Keratinocyte (primary cell): Measurements from ENCODE around the gene DNAJC22. TPM values are rescaled to one million over a fixed set of nuclear protein-coding genes. Genes with fewer than 3 reads are reported as not detected.

Experiments used
- DNase-seq: peaks from one replicate; pipeline ENCODE4 v3.0.0-alpha.2; 2011; ENCODE audit warnings: low read depth, missing footprints, low spot score
- FAIRE-seq: peaks from 2 replicates; lab custom pipeline; 2011; peaks lifted over from hg19 to GRCh38; lab: Jason Lieb, UNC
- H2AFZ ChIP-seq: 2 replicates; pipeline ENCODE4 v1.6.0; 2012; ENCODE audit warnings: low read length, control low read depth, inconsistent platforms; ENCODE audit not compliant: control insufficient read depth
- H3K27ac ChIP-seq: 2 replicates; pipeline ENCODE4 v1.5.1; 2011; ENCODE audit warnings: low read length; ENCODE audit not compliant: control insufficient read depth, insufficient read depth
- H3K27me3 ChIP-seq: 3 replicates; pipeline ENCODE4 v1.6.0; 2011; ENCODE audit warnings: low read length; ENCODE audit not compliant: control insufficient read depth, insufficient read depth; ENCODE audit errors: extremely low read depth
- H3K36me3 ChIP-seq, 2 experiments: 2 replicates in 1 of 2; 3 replicates in 1 of 2; pipeline ENCODE4 v1.5.1; 2011; ENCODE audit warnings: low read length in 2 of 2, mild to moderate bottlenecking in 1 of 2; ENCODE audit not compliant: control insufficient read depth in 2 of 2, insufficient read depth in 2 of 2; ENCODE audit errors: extremely low read depth in 1 of 2
- H3K4me1 ChIP-seq: 3 replicates; pipeline ENCODE4 v1.5.1; 2011; ENCODE audit warnings: low read length; ENCODE audit not compliant: control insufficient read depth, insufficient read depth; ENCODE audit errors: extremely low read depth
- H3K4me2 ChIP-seq: 3 replicates; pipeline ENCODE4 v1.6.0; 2011; ENCODE audit warnings: low read depth, low read length; ENCODE audit not compliant: control insufficient read depth, insufficient read depth; ENCODE audit errors: extremely low read depth
- H3K4me3 ChIP-seq, 3 experiments: fragments of 200-600 bp in 1 of 3; sonication (generic) in 1 of 3; 2 replicates in 2 of 3; 3 replicates in 1 of 3; pipeline ENCODE4 v1.5.1; 2011 to 2016; ENCODE audit warnings: low read length in 3 of 3, mild to moderate bottlenecking in 3 of 3, control low read depth in 2 of 3, inconsistent platforms in 1 of 3, low read depth in 1 of 3, mixed read lengths in 1 of 3, mixed run types in 1 of 3, moderate library complexity in 1 of 3; ENCODE audit not compliant: control insufficient read depth in 2 of 3, insufficient read depth in 2 of 3; ENCODE audit errors: extremely low read depth in 1 of 3
- H3K79me2 ChIP-seq: 2 replicates; pipeline ENCODE4 v1.6.0; 2012; ENCODE audit warnings: low read length; ENCODE audit not compliant: control insufficient read depth, insufficient read depth
- H3K9ac ChIP-seq: 3 replicates; pipeline ENCODE4 v1.6.0; 2011; ENCODE audit warnings: low read length; ENCODE audit not compliant: control insufficient read depth, insufficient read depth; ENCODE audit errors: extremely low read depth
- H3K9me1 ChIP-seq: 3 replicates; pipeline ENCODE4 v1.6.0; 2011; ENCODE audit warnings: low read length; ENCODE audit not compliant: control insufficient read depth, insufficient read depth; ENCODE audit errors: extremely low read depth
- H3K9me3 ChIP-seq: 2 replicates; pipeline ENCODE4 v1.5.1; 2012; ENCODE audit warnings: low read depth, low read length; ENCODE audit not compliant: control insufficient read depth
- H4K20me1 ChIP-seq: 3 replicates; pipeline ENCODE4 v1.6.0; 2011; ENCODE audit warnings: low read length; ENCODE audit not compliant: control insufficient read depth, insufficient read depth; ENCODE audit errors: extremely low read depth
- CTCF ChIP-seq, 3 experiments: IDR thresholded peaks in 1 of 3; conservative IDR thresholded peaks in 1 of 3; optimal IDR thresholded peaks in 1 of 3; 2 replicates in 2 of 3; 3 replicates in 1 of 3; pipeline versions ENCODE3 to v1.5.1; 2011; ENCODE audit warnings: low read length in 3 of 3, mild to moderate bottlenecking in 3 of 3, moderate library complexity in 2 of 3, control low read depth in 1 of 3, inconsistent platforms in 1 of 3; ENCODE audit not compliant: insufficient read depth in 2 of 3; ENCODE audit errors: extremely low read depth in 1 of 3
- EZH2 ChIP-seq: IDR thresholded peaks from one replicate; pipeline ENCODE4 v1.6.1; 2012; ENCODE audit warnings: inconsistent platforms, mild to moderate bottlenecking, low read length, moderate library complexity
- dilution Hi-C: fragments of 300-500 bp; cut with MboI; formaldehyde crosslinking; loops from one replicate; pipeline ENCODE4 v1.7.0; 2020; ENCODE audit warnings: low sequenced_read_pairs; ENCODE audit not compliant: extremely low pct_ligation_motif_present
- polyA plus RNA-seq, 5 experiments: library from polyadenylated mRNA; depleted of rRNA in 3 of 5; stranded (reverse) in 3 of 5; stranded (forward) in 1 of 5; unstranded in 1 of 5; fragments of >200 nt; gene quantifications; 1 replicate in 1 of 5; 2 replicates in 3 of 5; 3 replicates in 1 of 5; pipeline versions ENCODE4 v1.2.1 to v1.2.3, GENCODE V29; 2011 to 2012; ENCODE audit warnings: missing spikeins in 2 of 5, low read depth in 1 of 5, low replicate concordance in 1 of 5

DNAJC22 gene
- polyA plus RNA-seq, 1 donor (not counting 4 experiments of a cell fraction or from before 2014, with no cell fraction given): not detected

GRCh38 chr12:49362077-49362476 lies 15.4 kb downstream of the DNAJC22 start:
- Histone ChIP-seq H3K79me2 (peaks cover 5% of the 10 kb centered on the region), H2AFZ (no peak overlapping the region), H3K27me3 (no peaks in the 10 kb centered on the region), H3K4me1 (peaks cover 32% of the 10 kb centered on the region), H3K9ac (no peak overlapping the region), H3K36me3 (no peaks in the 10 kb centered on the region), H3K9me1 (no peaks in the 10 kb centered on the region), H3K27ac (no peak overlapping the region), H3K9me3 (no peaks in the 10 kb centered on the region), H4K20me1 (no peaks in the 10 kb centered on the region), H3K4me2 (no peak overlapping the region), H3K4me3 (no peak overlapping the region)
- no peak for FAIRE-seq
- no peak for TF ChIP-seq EZH2
- no peak for TF ChIP-seq CTCF (optimal IDR thresholded peaks at IDR 0.05 in 1 of 3, IDR thresholded peaks at IDR 0.05 in 1 of 3, conservative IDR thresholded peaks at IDR 0.05 in 1 of 3; ENCODE audit: extremely low read depth in 1 of 3, insufficient read depth in 2 of 3, low read length in 3 of 3)
- DNase-seq: no peak
- dilution Hi-C loops: no loop called here

- TF ChIP-seq CTCF (optimal IDR thresholded peaks at IDR 0.05 in 1 of 3, IDR thresholded peaks at IDR 0.05 in 1 of 3, conservative IDR thresholded peaks at IDR 0.05 in 1 of 3; ENCODE audit: extremely low read depth in 1 of 3, insufficient read depth in 2 of 3, low read length in 3 of 3) (no peak), EZH2 (no peak)
- peak; percentile 67 for FAIRE-seq
- Histone ChIP-seq H2AFZ (no peak overlapping the region), H3K4me1 (peaks cover 27% of the 10 kb centered on the region), H3K9me1 (no peaks in the 10 kb centered on the region), H3K27me3 (no peaks in the 10 kb centered on the region), H3K27ac (peak overlapping the region; percentile 91), H4K20me1 (no peaks in the 10 kb centered on the region), H3K9ac (no peak overlapping the region), H3K4me2 (peak overlapping the region; percentile 90), H3K79me2 (peaks cover 30% of the 10 kb centered on the region), H3K36me3 (no peaks in the 10 kb centered on the region), H3K9me3 (no peaks in the 10 kb centered on the region), H3K4me3 (peak overlapping the region in 1 of 3 experiments; percentile 12)
- dilution Hi-C loops: no loop called here
- no peak for DNase-seq
Observed at GRCh38 chr12:49364989-49365388, 18.3 kb downstream of the DNAJC22 start.
